Measurements from ENCODE around the gene UPK2. TPM values are rescaled to one million over a fixed set of nuclear protein-coding genes. Genes with fewer than 3 reads are reported as not detected.

The UPK2 gene
- total RNA-seq, 6 donors from 2014 or later: not detected

DNA sequence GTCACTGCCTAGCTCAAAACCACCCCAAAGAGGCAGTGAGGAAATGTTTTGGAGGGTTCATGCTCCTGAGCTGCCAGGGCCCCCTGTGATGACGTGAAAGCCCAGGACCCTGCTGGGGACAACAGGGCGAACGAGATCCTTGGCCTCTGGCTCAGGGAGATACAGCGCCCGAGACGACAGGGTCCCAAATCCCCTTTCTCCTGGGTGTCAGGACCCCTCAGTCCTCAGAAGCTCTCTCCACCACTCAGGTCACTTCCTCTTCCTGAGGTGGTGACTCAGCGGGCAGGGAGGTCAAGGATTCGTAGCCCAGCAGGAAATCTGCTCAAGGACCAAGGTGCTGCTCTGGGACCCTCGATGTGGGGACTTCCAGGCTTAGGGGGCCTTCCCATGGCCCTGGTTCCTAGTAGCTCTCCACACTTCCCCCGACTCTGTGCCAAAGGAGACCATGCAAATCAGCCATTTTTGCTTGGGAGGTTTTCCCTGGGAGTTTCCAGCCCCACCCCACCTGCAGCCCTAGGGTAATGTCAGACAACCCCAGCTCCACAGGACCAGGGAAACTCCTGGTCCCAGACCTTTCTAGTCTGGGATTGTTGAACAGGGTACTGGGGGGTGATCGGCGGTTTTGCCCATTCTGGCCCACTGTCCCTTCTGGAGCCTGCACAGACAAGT is 43.2 kb upstream of the UPK2 start:
- peak in 1 of 2 donors; percentile 83 for DNase-seq

DNA sequence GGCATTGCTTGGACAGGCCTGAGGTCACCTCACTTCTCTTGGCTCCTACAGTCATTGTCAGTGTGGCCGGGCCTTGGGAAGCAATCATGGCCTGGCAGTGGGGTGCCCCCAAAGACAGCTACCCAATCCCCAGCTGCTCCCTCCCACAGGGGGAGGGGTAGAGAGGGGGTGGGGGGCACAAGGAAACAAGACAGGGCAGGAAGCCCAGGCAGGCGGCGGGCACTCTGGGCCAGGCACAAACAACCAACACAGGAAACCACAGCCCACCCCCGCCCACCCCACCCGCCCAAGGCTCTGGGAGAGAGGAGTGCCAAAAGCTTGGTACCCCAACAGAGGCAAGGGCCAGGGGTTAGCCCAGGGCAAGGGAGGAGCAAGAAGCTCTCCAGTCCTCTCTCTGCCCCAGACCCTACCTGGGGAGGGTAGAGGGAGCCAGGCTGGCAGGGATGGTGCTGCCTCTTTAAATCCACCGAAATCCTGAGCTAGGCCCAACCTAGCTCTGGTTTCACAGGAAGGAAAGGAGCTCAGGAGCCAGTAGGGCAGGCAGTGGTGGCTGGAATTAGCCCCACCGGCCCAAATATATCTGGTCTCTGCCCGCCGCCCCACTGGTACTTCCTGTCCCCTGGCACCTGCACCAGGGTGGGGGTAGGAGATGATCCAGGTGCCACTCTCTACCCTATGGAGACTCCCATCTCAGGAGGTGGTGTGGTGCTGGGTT is 42.5 kb upstream of the UPK2 start:
- H3K27me3 ChIP-seq: no peaks in the 10 kb centered on the region
- TF ChIP-seq POLR2AphosphoS5 (IDR thresholded peaks at IDR 0.05): peak in 1 of 2 donors; percentile 7
- TF ChIP-seq, protein P1, sequence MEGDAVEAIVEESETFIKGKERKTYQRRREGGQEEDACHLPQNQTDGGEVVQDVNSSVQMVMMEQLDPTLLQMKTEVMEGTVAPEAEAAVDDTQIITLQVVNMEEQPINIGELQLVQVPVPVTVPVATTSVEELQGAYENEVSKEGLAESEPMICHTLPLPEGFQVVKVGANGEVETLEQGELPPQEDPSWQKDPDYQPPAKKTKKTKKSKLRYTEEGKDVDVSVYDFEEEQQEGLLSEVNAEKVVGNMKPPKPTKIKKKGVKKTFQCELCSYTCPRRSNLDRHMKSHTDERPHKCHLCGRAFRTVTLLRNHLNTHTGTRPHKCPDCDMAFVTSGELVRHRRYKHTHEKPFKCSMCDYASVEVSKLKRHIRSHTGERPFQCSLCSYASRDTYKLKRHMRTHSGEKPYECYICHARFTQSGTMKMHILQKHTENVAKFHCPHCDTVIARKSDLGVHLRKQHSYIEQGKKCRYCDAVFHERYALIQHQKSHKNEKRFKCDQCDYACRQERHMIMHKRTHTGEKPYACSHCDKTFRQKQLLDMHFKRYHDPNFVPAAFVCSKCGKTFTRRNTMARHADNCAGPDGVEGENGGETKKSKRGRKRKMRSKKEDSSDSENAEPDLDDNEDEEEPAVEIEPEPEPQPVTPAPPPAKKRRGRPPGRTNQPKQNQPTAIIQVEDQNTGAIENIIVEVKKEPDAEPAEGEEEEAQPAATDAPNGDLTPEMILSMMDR (IDR thresholded peaks at IDR 0.05): no peak
- H3K36me3 ChIP-seq: peaks cover 0 to under 1% (median 0%) of the 10 kb centered on the region in 4 donors
- H3K4me1 ChIP-seq: peaks cover 99 to 100% (median 100%) of the 10 kb centered on the region in 4 donors
- H3K27ac ChIP-seq: peak overlapping the region; percentile 94 to 98 (median 97)
- peak overlapping the region in 2 of 4 donors; percentile 19 to 48 for H3K4me3 ChIP-seq
- peak; percentile 42 to 54 for DNase-seq
- ATAC-seq (ENCODE audit: low FRiP score in 2 of 2): no peak
- 0 to 10% methylated on average over 1 to 9 of the region's 9 CpGs for WGBS, 2 donors
- no peaks in the 10 kb centered on the region for H3K9me3 ChIP-seq

More for the DNA sequence above, 43.2 kb upstream of the UPK2 start:
- WGBS, 2 donors: 14 to 39% methylated on average over 8 of the region's 12 CpGs
- H3K36me3 ChIP-seq: peaks cover 0 to 7% (median 3%) of the 10 kb centered on the region in 4 donors
- peak overlapping the region in 2 of 4 donors; percentile 9 to 48 for H3K4me3 ChIP-seq
- H3K27me3 ChIP-seq: no peaks in the 10 kb centered on the region
- TF ChIP-seq EP300 (IDR thresholded peaks at IDR 0.05) (peak in 1 of 4 donors; percentile 91), POLR2AphosphoS5 (IDR thresholded peaks at IDR 0.05) (peak in 1 of 2 donors; percentile 29), POLR2A (IDR thresholded peaks at IDR 0.05) (no peak)
- TF ChIP-seq, protein P1 (IDR thresholded peaks at IDR 0.05): peak in 1 of 6 experiments; percentile 8
- H3K9me3 ChIP-seq: no peaks in the 10 kb centered on the region
- no peak for ATAC-seq (ENCODE audit: low FRiP score in 2 of 2)
- peak overlapping the region; percentile 94 to 98 (median 97) for H3K27ac ChIP-seq
- peaks cover 96 to 100% (median 99%) of the 10 kb centered on the region in 4 donors for H3K4me1 ChIP-seq

DNA sequence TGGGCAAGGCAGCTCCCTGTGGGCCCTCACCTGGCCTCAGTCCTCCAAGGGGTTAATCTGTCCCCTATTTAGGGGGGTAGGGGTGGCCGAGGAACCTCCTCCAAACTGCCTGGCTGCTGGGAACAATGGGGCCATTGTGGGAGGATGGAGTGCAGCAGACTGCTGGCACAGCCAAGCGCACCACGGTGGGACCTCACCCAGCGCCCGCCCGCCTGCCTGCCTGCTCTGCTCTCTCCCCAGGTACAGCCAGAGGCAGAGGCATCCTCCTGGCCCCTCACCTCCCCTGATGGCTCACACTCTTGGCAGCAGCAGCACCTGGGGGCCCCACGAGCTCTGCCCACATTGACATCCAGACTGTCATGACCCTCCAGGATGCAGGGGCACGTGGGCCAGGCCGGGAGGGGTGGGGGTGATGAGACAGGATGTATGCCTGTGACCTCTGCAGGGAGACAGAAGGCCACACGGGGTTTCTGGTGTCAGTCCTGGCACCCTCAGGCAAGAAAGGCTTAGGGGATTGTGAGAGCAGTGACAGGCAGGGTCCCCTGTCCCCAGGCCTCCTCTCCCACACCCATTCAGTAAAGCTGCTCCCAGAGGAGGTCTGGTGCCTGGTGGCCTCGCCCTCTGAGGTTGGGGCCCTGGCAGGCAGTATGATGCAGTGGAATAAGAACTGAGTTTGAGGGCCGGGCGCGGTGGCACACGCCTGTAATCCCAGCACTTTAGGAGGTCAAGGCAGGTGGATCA is 41.8 kb upstream of the UPK2 start:
- peak overlapping the region in 2 of 4 donors; percentile 19 to 48 for H3K4me3 ChIP-seq
- ATAC-seq (ENCODE audit: low FRiP score in 2 of 2) (no peak), DNase-seq (peak; percentile 50 to 84)
- H3K9me3 ChIP-seq: no peaks in the 10 kb centered on the region
- TF ChIP-seq POLR2A (IDR thresholded peaks at IDR 0.05) (no peak), POLR2AphosphoS5 (IDR thresholded peaks at IDR 0.05) (peak in 1 of 2 donors; percentile 62), EP300 (IDR thresholded peaks at IDR 0.05) (no peak)
- WGBS, 2 donors: 46% methylated on average over 11 of the region's 15 CpGs; no CpG with 5 or more reads in 1 of the 2 donors
- H3K4me1 ChIP-seq: peaks cover 98 to 100% (median 99%) of the 10 kb centered on the region in 4 donors
- no peaks in the 10 kb centered on the region for H3K27me3 ChIP-seq
- H3K36me3 ChIP-seq: no peaks in the 10 kb centered on the region
- peak overlapping the region; percentile 94 to 98 (median 97) for H3K27ac ChIP-seq

DNA sequence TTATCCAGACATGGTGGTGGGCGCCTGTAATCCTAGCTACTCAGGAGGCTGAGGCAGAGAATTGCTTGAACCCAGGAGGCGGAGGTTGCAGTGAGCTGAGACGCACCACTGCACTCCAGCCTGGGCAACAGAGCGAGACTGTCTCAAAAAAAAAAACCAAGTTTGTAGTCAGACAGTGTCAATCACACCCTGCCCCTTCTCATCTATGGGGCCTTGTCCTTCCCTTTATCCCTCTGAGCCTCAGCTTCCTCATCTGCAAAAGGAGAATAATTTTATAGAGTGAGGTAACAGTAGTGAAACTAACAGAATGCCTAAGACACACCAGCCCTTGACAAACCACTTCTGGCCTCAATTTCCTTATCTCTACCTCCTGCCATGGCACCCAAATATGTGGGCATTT is 41.1 kb upstream of the UPK2 start:
- no peak for TF ChIP-seq POLR2A (IDR thresholded peaks at IDR 0.05)
- WGBS, 2 donors: 74 to 85% methylated on average over 2 to 4 of the region's 4 CpGs
- no peak for DNase-seq

DNA sequence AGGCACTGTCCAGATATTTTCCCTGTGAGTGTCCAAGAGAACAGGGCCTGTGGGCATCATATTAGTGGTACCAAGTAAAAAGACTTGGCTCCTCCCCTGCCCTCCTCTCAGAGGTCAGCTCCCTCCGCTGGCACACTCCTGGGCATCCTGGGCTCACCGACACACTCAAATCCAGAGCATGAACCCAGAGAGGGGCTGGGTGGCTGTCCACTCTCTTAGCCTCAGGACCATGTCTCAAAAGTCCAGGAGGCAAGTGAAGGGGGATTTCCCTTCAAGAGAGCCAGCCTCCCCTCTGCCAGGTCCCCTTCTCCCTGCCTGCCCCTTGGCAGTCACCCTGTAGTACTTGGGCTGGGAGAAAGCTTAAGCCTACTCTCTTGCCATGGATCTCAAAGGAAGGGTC is 40.7 kb upstream of the UPK2 start:
- Histone ChIP-seq H3K9me3 (no peaks in the 10 kb centered on the region), H3K27me3 (no peaks in the 10 kb centered on the region), H3K27ac (peak overlapping the region; percentile 94 to 98 (median 97)), H3K4me1 (peaks cover 98 to 100% (median 99%) of the 10 kb centered on the region in 4 donors), H3K4me3 (no peak overlapping the region), H3K36me3 (no peaks in the 10 kb centered on the region)
- no peak for TF ChIP-seq POLR2AphosphoS5 (IDR thresholded peaks at IDR 0.05)
- TF ChIP-seq, protein P1 (IDR thresholded peaks at IDR 0.05): no peak
- no peak for TF ChIP-seq POLR2A (IDR thresholded peaks at IDR 0.05)
- no peak for TF ChIP-seq EP300 (IDR thresholded peaks at IDR 0.05)
- no peak for ATAC-seq (ENCODE audit: low FRiP score in 2 of 2)
- no peak for DNase-seq
- WGBS, 2 donors: 100% methylated on average over 2 of the region's 2 CpGs; no CpG with 5 or more reads in 1 of the 2 donors

More for the DNA sequence above, 41.1 kb upstream of the UPK2 start:
- no peak for ATAC-seq (ENCODE audit: low FRiP score in 2 of 2)
- H3K27me3 ChIP-seq: no peaks in the 10 kb centered on the region
- peaks cover 98 to 100% (median 99%) of the 10 kb centered on the region in 4 donors for H3K4me1 ChIP-seq
- peak overlapping the region; percentile 94 to 98 (median 97) for H3K27ac ChIP-seq
- H3K36me3 ChIP-seq: no peaks in the 10 kb centered on the region
- no peak overlapping the region for H3K4me3 ChIP-seq
- H3K9me3 ChIP-seq: no peaks in the 10 kb centered on the region

Data from upper lobe of left lung (tissue), 6 donors.